K562 (cell line): Measurements from ENCODE around the gene GALNT7. TPM values are rescaled to one million over a fixed set of nuclear protein-coding genes. Genes with fewer than 3 reads are reported as not detected.

Experiments used
- ATAC-seq: fragments of 200-7000 bp; cut with Tn5 transposase; 3 replicates; pipeline ENCODE4 v1.9.1; 2020; ENCODE audit warnings: moderate library complexity
- BruUV-seq: library from RNA; stranded (reverse); fragments of 400-500 nt; replicated peaks from 2 replicates; lab custom pipeline; 2021; lab: Mats Ljungman, UMichigan
- CTCF ChIA-PET: fragments of 300-600 bp; formaldehyde crosslinking; extraction: SDS; loops from one replicate; lab custom pipeline; 2021; ENCODE audit warnings: low intra/inter-chr PET ratio; lab: Yijun Ruan, JAX
- POLR2A ChIA-PET: fragments of 300-600, 350-650 bp; sonication (Branson Sonifier 250); formaldehyde crosslinking; extraction: SDS; loops from one replicate; lab custom pipeline; 2021; ENCODE audit warnings: antibody characterized with exemption, inconsistent platforms; lab: Yijun Ruan, JAX
- DNase-seq, 4 experiments: peaks; one replicate each; pipeline versions ENCODE4 v3.0.0 to v3.0.0-alpha.2; 2011 to 2018; ENCODE audit warnings: low spot score in 3 of 4, mixed read lengths in 3 of 4; ENCODE audit errors: extremely low read depth in 1 of 4
- FAIRE-seq: peaks from 2 replicates; lab custom pipeline; 2011; peaks lifted over from hg19 to GRCh38; lab: Jason Lieb, UNC
- H2AFZ ChIP-seq: 2 replicates; pipeline ENCODE4 v1.6.0; 2011; ENCODE audit warnings: low read depth, low read length, control low read depth, inconsistent platforms
- H3K27ac ChIP-seq: fragments of 200-600 bp; 3 replicates; pipeline ENCODE4 v1.8.0; 2011; ENCODE audit warnings: low read depth, mild to moderate bottlenecking, control low read depth, inconsistent platforms, low read length, moderate library complexity, mixed read lengths; ENCODE audit errors: extremely low read depth
- H3K27me3 ChIP-seq, 2 experiments: fragments of 300-600 bp in 1 of 2; 2 replicates in 1 of 2; 3 replicates in 1 of 2; pipeline versions ENCODE4 v1.6.0 to v1.8.0; 2011; ENCODE audit warnings: inconsistent platforms in 2 of 2, low read length in 2 of 2, mild to moderate bottlenecking in 1 of 2, mixed read lengths in 1 of 2, moderate library complexity in 1 of 2; ENCODE audit not compliant: control insufficient read depth in 2 of 2, insufficient read depth in 2 of 2
- H3K36me3 ChIP-seq: fragments of 300-600 bp; 3 replicates; pipeline ENCODE4 v1.8.0; 2011; ENCODE audit warnings: mild to moderate bottlenecking, low read length, inconsistent platforms; ENCODE audit not compliant: control insufficient read depth, insufficient read depth
- H3K4me1 ChIP-seq, 2 experiments: fragments of 200-600 bp in 1 of 2; replicated peaks in 1 of 2; 2 replicates in 1 of 2; 3 replicates in 1 of 2; pipeline versions ENCODE4 v1.5.1 to v1.8.0; 2011; ENCODE audit warnings: inconsistent platforms in 2 of 2, low read length in 2 of 2, mild to moderate bottlenecking in 1 of 2, mixed read lengths in 1 of 2, moderate library complexity in 1 of 2; ENCODE audit not compliant: control insufficient read depth in 2 of 2, insufficient read depth in 2 of 2
- H3K4me2 ChIP-seq: 2 replicates; pipeline ENCODE4 v1.6.1; 2011; ENCODE audit warnings: low read length, control low read depth, inconsistent platforms, mixed read lengths; ENCODE audit not compliant: insufficient read depth
- H3K4me3 ChIP-seq: fragments of 200-600 bp; sonication (generic), shearing (Covaris generic); 2 replicates; pipeline ENCODE4 v1.5.1; 2016; ENCODE audit warnings: control low read depth, inconsistent platforms
- H3K79me2 ChIP-seq: fragments of 200-600 bp; 3 replicates; pipeline ENCODE4 v1.8.0; 2011; ENCODE audit warnings: low read length, inconsistent platforms; ENCODE audit not compliant: control insufficient read depth, insufficient read depth
- H3K9ac ChIP-seq, 2 experiments: 2 replicates each; pipeline versions ENCODE4 v1.6.0 to v1.6.1; 2011; ENCODE audit warnings: low read depth in 2 of 2, low read length in 2 of 2, control low read depth in 1 of 2, inconsistent platforms in 1 of 2, mild to moderate bottlenecking in 1 of 2, mixed read lengths in 1 of 2; ENCODE audit not compliant: insufficient read depth in 1 of 2
- H3K9me1 ChIP-seq: one replicate; pipeline ENCODE4 v1.6.0; 2011; ENCODE audit warnings: inconsistent platforms, mild to moderate bottlenecking, low read length, moderate library complexity; ENCODE audit not compliant: control insufficient read depth, insufficient read depth
- H3K9me3 ChIP-seq: replicated peaks from 2 replicates; pipeline ENCODE4 v1.5.1; 2011; ENCODE audit warnings: low read depth, low read length, inconsistent platforms; ENCODE audit not compliant: control insufficient read depth, insufficient read depth
- H4K20me1 ChIP-seq: replicated peaks from 2 replicates; pipeline ENCODE4 v1.6.1; 2011; ENCODE audit warnings: low read length, inconsistent platforms, mixed read lengths; ENCODE audit not compliant: control insufficient read depth, insufficient read depth
- ATF1 ChIP-seq, 2 experiments: fragments of 450-650 bp in 1 of 2; IDR thresholded peaks; 2 replicates each; pipeline ENCODE4 v1.6.1; 2016; ENCODE audit warnings: missing compliant biosample characterization in 1 of 2, missing genetic modification characterization in 1 of 2
- BRCA1 ChIP-seq, 2 experiments: fragments of 450-650 bp in 1 of 2; sonication (generic) in 1 of 2; formaldehyde crosslinking in 1 of 2; IDR thresholded peaks; 2 replicates each; pipeline versions ENCODE4 v1.5.0 to v1.6.1; 2017 to 2020; ENCODE audit warnings: mild to moderate bottlenecking in 1 of 2, missing genetic modification reagents in 1 of 2
- BRF2 ChIP-seq: IDR thresholded peaks from 3 replicates; pipeline ENCODE4 v1.6.1; 2011; ENCODE audit warnings: borderline replicate concordance, mild to moderate bottlenecking; ENCODE audit not compliant: insufficient read length, insufficient read depth
- CGGBP1 ChIP-seq: fragments of 250-450 bp; sonication (Bioruptor Pico); IDR thresholded peaks from 2 replicates; pipeline ENCODE4 v1.9.0; 2021; ENCODE audit warnings: mild to moderate bottlenecking
- CREB3L1 ChIP-seq: fragments of 450-650 bp; IDR thresholded peaks from 2 replicates; pipeline ENCODE4 v1.6.1; 2014; ENCODE audit warnings: low read depth, mild to moderate bottlenecking, moderate library complexity, borderline replicate concordance
- PCBP1 ChIP-seq: fragments of 200-400 bp; formaldehyde crosslinking; IDR thresholded peaks from 2 replicates; pipeline ENCODE4 v1.6.1; 2018; ENCODE audit warnings: mild to moderate bottlenecking, low read depth, low read length; ENCODE audit not compliant: poor library complexity, severe bottlenecking
- PML ChIP-seq: IDR thresholded peaks from 2 replicates; pipeline ENCODE4 v1.6.1; 2012; ENCODE audit warnings: low read length, inconsistent platforms
- STAT5A ChIP-seq: IDR thresholded peaks from 2 replicates; pipeline ENCODE4 v1.6.1; 2012; ENCODE audit warnings: low read length, inconsistent platforms, borderline replicate concordance
- ZFX ChIP-seq: sonication (generic); formaldehyde crosslinking; IDR thresholded peaks from 2 replicates; pipeline ENCODE4 v1.8.0; 2022; ENCODE audit warnings: mild to moderate bottlenecking, missing genetic modification reagents, moderate library complexity
- ZNF395 ChIP-seq: fragments of 200-800 bp; sonication (Bioruptor generic); IDR thresholded peaks from 2 replicates; pipeline ENCODE4 v1.6.1; 2017; ENCODE audit warnings: missing genetic modification characterization, missing compliant biosample characterization
- WGBS: fragments of 100-300 bp; shearing (Covaris generic); methylation state at CpG from one replicate; pipeline ENCODE4 v1.1.6; 2016; ENCODE audit warnings: low coverage, mixed read lengths; ENCODE audit not compliant: insufficient coverage; ENCODE audit errors: missing lambda C conversion rate; 5-methylcytosine and 5-hydroxymethylcytosine counted together
- in situ Hi-C: fragments of 300-500 bp; cut with MboI; formaldehyde crosslinking; loops from 4 replicates; pipeline ENCODE4 v1.15.0; 2018; ENCODE audit warnings: inconsistent platforms, mixed read lengths
- intact Hi-C: fragments of 100-400 bp; cut with micrococcal nuclease; formaldehyde crosslinking; loops from 2 replicates; pipeline ENCODE4 v1.14.2; 2022
- polyA plus RNA-seq, 8 experiments: library from polyadenylated mRNA; depleted of rRNA in 4 of 8; stranded (reverse) in 5 of 8; unstranded in 3 of 8; fragments of >200 nt; fragmentation: Nextera tagmentation in 2 of 8; fragmentation: Illumina TruSeq in 1 of 8; extraction: Ambion mirVana in 2 of 8; extraction: Trizol in 1 of 8; gene quantifications; 2 replicates each; pipeline versions ENCODE4 v1.2.1 to v1.2.3, GENCODE V29; 2011 to 2014; ENCODE audit warnings: inconsistent platforms in 1 of 8, missing spikeins in 1 of 8
- total RNA-seq, 7 experiments: library from RNA; depleted of rRNA in 6 of 7; stranded (reverse); fragments of >200 nt in 6 of 7; fragmentation: Illumina TruSeq in 2 of 7; extraction: Trizol in 2 of 7; gene quantifications; 2 replicates each; pipeline versions ENCODE4 v1.2.1 to v1.2.3, GENCODE V29; 2011 to 2021; ENCODE audit warnings: low replicate concordance in 1 of 7

GALNT7 gene
- total and polyA plus RNA-seq, 9 of the 15 experiments (the other 6 are each of a cell fraction or from before 2014, with no cell fraction given), result 16.7 to 38.7 (median 31.1) TPM

GRCh38 chr4:173261052-173261451, 92.4 kb downstream of the GALNT7 start:
- TF ChIP-seq BRF2, result no peak
- TF ChIP-seq ZFX (CRISPR knock-in tag), result no peak
- no peak for TF ChIP-seq PML
- no peak for TF ChIP-seq CGGBP1
- no peak for TF ChIP-seq PCBP1
- no peak for TF ChIP-seq STAT5A
- TF ChIP-seq CREB3L1, result no peak
- TF ChIP-seq ATF1 (CRISPR knock-in tag; IDR thresholded peaks at IDR 0.05), result no peak
- no peak for TF ChIP-seq ATF1 (tag; IDR thresholded peaks at IDR 0.05)
- no peak for TF ChIP-seq BRCA1 (IDR thresholded peaks at IDR 0.05)
- TF ChIP-seq BRCA1 (CRISPR knock-in tag; IDR thresholded peaks at IDR 0.05), result no peak
- TF ChIP-seq ZNF395, result no peak
- Histone ChIP-seq H4K20me1 (peaks cover 14% of the 10 kb centered on the region; the same call in 1 of the 2 replicates), H3K9ac (no peak overlapping the region), H3K4me3 (no peak overlapping the region), H2AFZ (no peak overlapping the region), H3K79me2 (peaks cover 64% of the 10 kb centered on the region), H3K27ac (no peak overlapping the region), H3K4me1 (peaks cover 5 to 30% of the 10 kb centered on the region in 2 experiments; a peak in 3 of 5 replicates), H3K9me3 (no peaks in the 10 kb centered on the region), H3K27me3 (no peaks in the 10 kb centered on the region), H3K9me1 (no peaks in the 10 kb centered on the region), H3K4me2 (no peak overlapping the region), H3K36me3 (no peaks in the 10 kb centered on the region)
- BruUV-seq, result no TSS peak
- in situ Hi-C loops (no loop called here), intact Hi-C loops (no loop called here)
- 84% methylated on average over 2 of the region's 2 CpGs for WGBS
- FAIRE-seq, result no peak
- POLR2A ChIA-PET, result interaction anchor here (0.6 kb wide), 1 partner anchor 187 kb away, joined by 3 read pairs; no protein-coding TSS in a partner anchor
- ATAC-seq, result no peak
- DNase-seq, result no peak
- CTCF ChIA-PET, result no interaction called here
